ENCODE results near the gene ZDHHC13. TPM values are rescaled to one million over a fixed set of nuclear protein-coding genes. Genes with fewer than 3 reads are reported as not detected.

The ZDHHC13 gene, protein sequence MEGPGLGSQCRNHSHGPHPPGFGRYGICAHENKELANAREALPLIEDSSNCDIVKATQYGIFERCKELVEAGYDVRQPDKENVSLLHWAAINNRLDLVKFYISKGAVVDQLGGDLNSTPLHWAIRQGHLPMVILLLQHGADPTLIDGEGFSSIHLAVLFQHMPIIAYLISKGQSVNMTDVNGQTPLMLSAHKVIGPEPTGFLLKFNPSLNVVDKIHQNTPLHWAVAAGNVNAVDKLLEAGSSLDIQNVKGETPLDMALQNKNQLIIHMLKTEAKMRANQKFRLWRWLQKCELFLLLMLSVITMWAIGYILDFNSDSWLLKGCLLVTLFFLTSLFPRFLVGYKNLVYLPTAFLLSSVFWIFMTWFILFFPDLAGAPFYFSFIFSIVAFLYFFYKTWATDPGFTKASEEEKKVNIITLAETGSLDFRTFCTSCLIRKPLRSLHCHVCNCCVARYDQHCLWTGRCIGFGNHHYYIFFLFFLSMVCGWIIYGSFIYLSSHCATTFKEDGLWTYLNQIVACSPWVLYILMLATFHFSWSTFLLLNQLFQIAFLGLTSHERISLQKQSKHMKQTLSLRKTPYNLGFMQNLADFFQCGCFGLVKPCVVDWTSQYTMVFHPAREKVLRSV
- polyA plus RNA-seq (2013): 16.5 and 17.6 TPM in 2 replicates

GRCh38 chr11:19116971-19117759 lies at the start of gene ZDHHC13:
Gene ZDHHC13, plus strand, starts transcription at chr11:19117168. Its CDS starts 82 bp downstream, at chr11:19117250.
- Histone ChIP-seq H2AFZ (ENCODE audit: insufficient read depth, low read length, poor library complexity) (peak within 1 kb of the TSS; percentile 98), H4K12ac (ENCODE audit: low read depth, low read length) (peak within 1 kb of the TSS; percentile 81), H4K8ac (ENCODE audit: low read depth, low read length) (peak within 1 kb of the TSS; percentile 95), H3K23ac (ENCODE audit: low read length) (no peak within 1 kb of the TSS), H3K4me2 (ENCODE audit: low read length) (peak within 1 kb of the TSS; percentile 97), H3K18ac (ENCODE audit: low read length) (peak within 1 kb of the TSS; percentile 87), H3K9me3 (ENCODE audit: insufficient read depth, low read depth, low read length) (no peaks in the 10 kb centered on the region), H2BK120ac (ENCODE audit: insufficient read depth, low read length, poor library complexity) (peak within 1 kb of the TSS; percentile 70), H3K36me3 (ENCODE audit: control insufficient read depth in 1 of 2, insufficient read depth in 2 of 2, low read length in 2 of 2) (no peaks in the 10 kb centered on the region), H4K91ac (ENCODE audit: low read depth, low read length) (peak within 1 kb of the TSS; percentile 87), H3K4ac (ENCODE audit: low read depth, low read length) (peak within 1 kb of the TSS; percentile 52), H3K4me3 (ENCODE audit: low read depth, low read length) (peak within 1 kb of the TSS; percentile 93), H3K14ac (ENCODE audit: low read length) (peak within 1 kb of the TSS; percentile 87), H3K9ac (ENCODE audit: low read length) (peak within 1 kb of the TSS; percentile 74), H3K4me1 (ENCODE audit: control insufficient read depth in 1 of 2, insufficient read depth in 2 of 2, low read length in 2 of 2) (no peaks in the 10 kb centered on the region), H2AK5ac (ENCODE audit: low read length) (no peak within 1 kb of the TSS), H2BK12ac (ENCODE audit: low read length) (no peak within 1 kb of the TSS), H3K79me1 (ENCODE audit: low read length) (peaks cover 2% of the 10 kb centered on the region), H3K79me2 (ENCODE audit: control insufficient read depth, insufficient read depth, low read length, poor library complexity) (peaks cover 3% of the 10 kb centered on the region), H3K27ac (ENCODE audit: low read depth, low read length) (peak within 1 kb of the TSS; percentile 82), H2BK5ac (ENCODE audit: low read depth, low read length, poor library complexity) (peak within 1 kb of the TSS; percentile 81), H3K27me3 (ENCODE audit: insufficient read depth, low read length) (peaks cover 2% of the 10 kb centered on the region)
- DNase-seq: peak; percentile 97 to 98
- WGBS (ENCODE audit: extremely low coverage, insufficient coverage, insufficient read length): no CpG with 5 or more reads among the region's 61 CpGs

DNA sequence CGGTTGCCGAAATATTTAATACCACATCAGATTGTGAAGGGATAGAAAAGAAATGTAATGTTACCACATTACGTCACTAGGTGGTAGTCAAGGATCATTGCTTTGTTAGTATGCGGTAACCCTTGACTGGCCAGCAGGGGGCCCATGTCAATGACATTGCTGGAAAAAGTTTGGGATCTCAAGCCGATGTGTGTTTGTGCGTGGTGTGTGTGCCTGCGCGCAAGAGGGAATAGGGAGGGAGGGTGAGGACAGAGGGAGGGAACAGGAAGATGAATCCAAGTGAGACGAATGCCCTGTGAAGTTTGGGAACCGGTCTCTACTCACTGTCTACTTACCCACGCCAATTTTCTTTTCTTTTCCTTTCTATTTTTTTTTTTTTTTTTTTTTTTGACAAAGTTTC lies 45.7 kb upstream of the ZDHHC13 start:
- H3K4ac ChIP-seq (ENCODE audit: low read depth, low read length): no peak overlapping the region
- no peak overlapping the region for H4K12ac ChIP-seq (ENCODE audit: low read depth, low read length)
- no peaks in the 10 kb centered on the region for H3K36me3 ChIP-seq (ENCODE audit: control insufficient read depth in 1 of 2, insufficient read depth in 2 of 2, low read length in 2 of 2)
- no peak overlapping the region for H4K91ac ChIP-seq (ENCODE audit: low read depth, low read length)
- no peak overlapping the region for H2AFZ ChIP-seq (ENCODE audit: insufficient read depth, low read length, poor library complexity)
- no peaks in the 10 kb centered on the region for H3K79me2 ChIP-seq (ENCODE audit: control insufficient read depth, insufficient read depth, low read length, poor library complexity)
- H3K4me1 ChIP-seq (ENCODE audit: control insufficient read depth in 1 of 2, insufficient read depth in 2 of 2, low read length in 2 of 2): peaks cover 6 to 11% of the 10 kb centered on the region in 2 experiments
- H3K4me2 ChIP-seq (ENCODE audit: low read length): peak overlapping the region; percentile 29
- H4K8ac ChIP-seq (ENCODE audit: low read depth, low read length): no peak overlapping the region
- peak; percentile 73 to 93 for DNase-seq
- H2BK12ac ChIP-seq (ENCODE audit: low read length): no peak overlapping the region
- H3K14ac ChIP-seq (ENCODE audit: low read length): no peak overlapping the region
- H3K4me3 ChIP-seq (ENCODE audit: low read depth, low read length): no peak overlapping the region
- H2BK5ac ChIP-seq (ENCODE audit: low read depth, low read length, poor library complexity): no peak overlapping the region
- H3K18ac ChIP-seq (ENCODE audit: low read length): no peak overlapping the region
- H3K23ac ChIP-seq (ENCODE audit: low read length): no peak overlapping the region
- WGBS (ENCODE audit: extremely low coverage, insufficient coverage, insufficient read length): no CpG with 5 or more reads among the region's 11 CpGs
- H3K9me3 ChIP-seq (ENCODE audit: insufficient read depth, low read depth, low read length): no peaks in the 10 kb centered on the region
- no peak overlapping the region for H3K27ac ChIP-seq (ENCODE audit: low read depth, low read length)
- no peak overlapping the region for H2AK5ac ChIP-seq (ENCODE audit: low read length)
- peaks cover 9% of the 10 kb centered on the region for H3K79me1 ChIP-seq (ENCODE audit: low read length)
- H3K27me3 ChIP-seq (ENCODE audit: insufficient read depth, low read length): no peaks in the 10 kb centered on the region
- no peak overlapping the region for H2BK120ac ChIP-seq (ENCODE audit: insufficient read depth, low read length, poor library complexity)
- no peak overlapping the region for H3K9ac ChIP-seq (ENCODE audit: low read length)

DNA sequence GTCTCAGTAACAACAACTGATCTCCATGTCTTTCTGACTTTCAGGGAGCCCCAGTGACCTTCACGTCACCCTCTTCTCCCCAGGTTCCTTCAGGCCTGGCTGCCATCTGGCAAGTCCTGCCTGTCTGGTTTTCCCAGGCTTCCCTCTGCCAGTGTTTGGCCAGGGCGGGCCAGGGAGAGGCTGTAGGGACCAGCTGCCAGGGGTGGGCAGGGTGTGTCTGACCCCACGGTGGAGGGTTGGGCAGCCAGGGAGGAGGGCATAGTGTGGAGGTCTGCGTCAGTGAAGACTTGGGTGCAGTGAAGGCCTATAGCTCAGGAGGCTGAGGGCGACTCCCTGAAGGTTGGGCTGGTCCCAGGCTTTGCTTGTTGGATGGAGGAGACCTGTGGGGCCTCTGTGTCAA lies 44.5 kb upstream of the ZDHHC13 start:
- Histone ChIP-seq H3K18ac (ENCODE audit: low read length) (no peak overlapping the region), H3K9ac (ENCODE audit: low read length) (no peak overlapping the region), H3K4me3 (ENCODE audit: low read depth, low read length) (no peak overlapping the region), H3K27ac (ENCODE audit: low read depth, low read length) (no peak overlapping the region), H3K4ac (ENCODE audit: low read depth, low read length) (no peak overlapping the region), H3K27me3 (ENCODE audit: insufficient read depth, low read length) (no peaks in the 10 kb centered on the region), H2AK5ac (ENCODE audit: low read length) (no peak overlapping the region), H3K14ac (ENCODE audit: low read length) (peak overlapping the region; percentile 1), H3K79me1 (ENCODE audit: low read length) (peaks cover 9% of the 10 kb centered on the region), H4K91ac (ENCODE audit: low read depth, low read length) (peak overlapping the region; percentile 41), H2BK120ac (ENCODE audit: insufficient read depth, low read length, poor library complexity) (peak overlapping the region; percentile 1), H3K23ac (ENCODE audit: low read length) (no peak overlapping the region), H3K9me3 (ENCODE audit: insufficient read depth, low read depth, low read length) (peaks cover 2% of the 10 kb centered on the region), H3K4me2 (ENCODE audit: low read length) (no peak overlapping the region), H4K8ac (ENCODE audit: low read depth, low read length) (no peak overlapping the region), H3K36me3 (ENCODE audit: control insufficient read depth in 1 of 2, insufficient read depth in 2 of 2, low read length in 2 of 2) (no peaks in the 10 kb centered on the region), H3K4me1 (ENCODE audit: control insufficient read depth in 1 of 2, insufficient read depth in 2 of 2, low read length in 2 of 2) (peaks cover 6 to 11% of the 10 kb centered on the region in 2 experiments), H2BK5ac (ENCODE audit: low read depth, low read length, poor library complexity) (no peak overlapping the region), H3K79me2 (ENCODE audit: control insufficient read depth, insufficient read depth, low read length, poor library complexity) (no peaks in the 10 kb centered on the region), H2BK12ac (ENCODE audit: low read length) (peak overlapping the region; percentile 2), H2AFZ (ENCODE audit: insufficient read depth, low read length, poor library complexity) (no peak overlapping the region), H4K12ac (ENCODE audit: low read depth, low read length) (no peak overlapping the region)
- WGBS (ENCODE audit: extremely low coverage, insufficient coverage, insufficient read length): no CpG with 5 or more reads among the region's 5 CpGs
- no peak for DNase-seq
